ENCODE measurements around the gene INPP4A.

Gene INPP4A

GRCh38 chr2:98604547-98604946 is 159.9 kb downstream of the INPP4A start:
- DNase-seq = no peak

GRCh38 chr2:98605076-98605475 is 160.4 kb downstream of the INPP4A start:
- DNase-seq = no peak

- no peak for DNase-seq
Observed at GRCh38 chr2:98606431-98606830, 161.8 kb downstream of the INPP4A start.

- no peak for DNase-seq
Observed at GRCh38 chr2:98607104-98607503, 162.4 kb downstream of the INPP4A start.

- no peak for DNase-seq
Observed at GRCh38 chr2:98607741-98608115, 163.1 kb downstream of the INPP4A start.

GRCh38 chr2:98608116-98608961 is 163.7 kb downstream of the INPP4A start, which contains the start of the genes COA5 and UNC50:
Gene COA5, minus strand, starts transcription at chr2:98608512. Its CDS starts 107 bp downstream, at chr2:98608405.
Gene UNC50, plus strand, starts transcription at chr2:98608589. Its CDS starts 1,171 bp downstream, at chr2:98609760.
- peak; percentile 89 for DNase-seq

GRCh38 chr2:98608962-98609604 is 164.4 kb downstream of the INPP4A start:
- DNase-seq = no peak

- DNase-seq = no peak
Observed at GRCh38 chr2:98614024-98614739, 169.5 kb downstream of the INPP4A start.

GRCh38 chr2:98615481-98615880 is 170.8 kb downstream of the INPP4A start:
- DNase-seq = no peak

- DNase-seq = no peak
Observed at GRCh38 chr2:98617149-98617548, 172.5 kb downstream of the INPP4A start.

- DNase-seq = peak; percentile 49
Observed at GRCh38 chr2:98623657-98624056, 179.0 kb downstream of the INPP4A start.

- no peak for DNase-seq
Observed at GRCh38 chr2:98632351-98632750, 187.7 kb downstream of the INPP4A start.

- no peak for DNase-seq
Observed at GRCh38 chr2:98634406-98635092, 189.9 kb downstream of the INPP4A start.

- no peak for DNase-seq
Observed at GRCh38 chr2:98637401-98638147, 192.9 kb downstream of the INPP4A start.

GRCh38 chr2:98643496-98644100 is 198.9 kb downstream of the INPP4A start:
- DNase-seq = peak; percentile 67

Data from NCI-H226 (cell line).